AG20443 (cell line): ENCODE results near the gene CEP85L.

Experiments
- DNase-seq: peaks from one replicate; pipeline ENCODE4 v3.0.0; 2012; ENCODE audit warnings: low spot score, mixed read lengths

CEP85L gene

DNA sequence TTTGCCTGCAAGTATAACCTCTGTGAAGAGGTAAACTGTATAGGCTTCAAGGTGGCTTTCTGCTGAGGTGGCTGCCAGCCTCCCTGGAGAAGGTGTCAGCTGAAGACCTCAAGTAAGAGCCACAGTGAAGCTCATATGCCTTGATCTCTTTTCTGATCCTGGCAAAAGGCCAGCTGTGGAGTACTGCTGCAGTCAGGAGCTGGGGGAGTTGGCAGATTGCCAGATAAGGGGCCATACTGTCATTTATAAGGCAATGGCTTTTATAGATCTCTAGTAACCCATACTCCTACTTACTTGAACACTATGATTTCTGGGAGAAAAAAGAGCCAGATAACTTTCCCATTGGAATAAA, 8.8 kb upstream of the CEP85L start:
- DNase-seq = peak; percentile 14

DNA sequence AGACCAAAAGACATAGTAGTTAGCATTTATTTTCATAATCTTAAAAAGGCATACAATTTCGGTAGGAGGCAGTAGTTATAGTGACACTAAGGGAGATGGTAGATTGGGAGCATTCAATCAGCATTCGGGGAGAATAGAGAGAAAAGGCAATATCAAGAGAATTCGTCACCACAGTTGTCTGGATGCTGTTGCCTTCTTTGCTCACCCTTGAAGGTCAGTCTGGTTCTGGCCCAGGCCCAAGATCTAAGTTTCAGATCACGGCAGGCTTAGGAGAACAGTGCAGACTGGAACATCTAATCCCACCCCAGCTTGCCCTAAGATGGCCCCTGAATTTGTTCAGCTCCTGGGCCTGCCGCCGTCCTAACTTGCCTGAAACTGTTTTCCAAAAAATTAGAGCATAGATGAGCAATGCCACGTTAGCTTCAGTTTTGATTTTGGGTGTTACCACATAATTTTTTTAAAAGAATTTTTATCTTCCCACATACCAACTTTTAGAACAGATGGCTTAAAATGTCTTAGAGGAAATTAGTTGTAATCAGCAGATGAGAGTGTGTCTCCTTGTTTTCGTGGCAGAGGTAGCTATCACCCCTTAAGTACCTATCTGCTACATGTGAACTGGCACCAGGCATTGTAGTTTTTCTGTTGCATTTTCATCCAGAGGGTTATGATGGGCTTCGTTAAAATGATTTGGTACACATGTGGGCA, 8.3 kb upstream of the CEP85L start:
- DNase-seq = peak; percentile 28

DNA sequence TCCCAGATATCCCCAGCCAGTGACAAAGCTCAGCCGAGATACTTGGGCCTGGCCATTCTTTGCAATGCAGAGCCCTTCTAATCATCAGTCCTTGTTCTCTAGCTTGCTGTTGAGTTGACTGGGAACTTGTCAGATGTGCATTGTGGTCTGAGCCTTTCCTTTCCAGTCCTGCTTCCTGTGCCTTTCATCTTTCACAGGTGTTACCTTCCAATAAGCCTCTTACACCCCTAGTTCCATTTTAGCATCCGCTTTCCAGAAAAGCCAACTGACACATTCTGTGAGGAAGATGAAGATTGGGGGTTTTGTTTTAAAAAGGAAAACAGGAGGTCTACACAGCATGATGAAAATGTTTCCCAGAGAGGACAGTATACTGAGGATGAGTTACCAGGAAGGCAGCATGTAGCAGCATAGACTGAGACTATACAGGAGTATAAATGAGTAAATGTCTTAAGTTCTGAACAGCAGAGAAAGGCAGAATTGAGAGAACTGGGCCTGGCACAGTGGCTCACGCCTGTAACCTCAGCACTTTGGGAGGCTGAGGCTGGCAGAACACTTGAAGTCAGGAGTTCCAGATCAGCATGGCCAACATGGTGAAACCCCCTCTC, 5.6 kb upstream of the CEP85L start:
- DNase-seq = no peak

- DNase-seq = no peak
These were observed 742 bp upstream of the CEP85L start for GRCh38 chr6:118652051-118652615.

DNA sequence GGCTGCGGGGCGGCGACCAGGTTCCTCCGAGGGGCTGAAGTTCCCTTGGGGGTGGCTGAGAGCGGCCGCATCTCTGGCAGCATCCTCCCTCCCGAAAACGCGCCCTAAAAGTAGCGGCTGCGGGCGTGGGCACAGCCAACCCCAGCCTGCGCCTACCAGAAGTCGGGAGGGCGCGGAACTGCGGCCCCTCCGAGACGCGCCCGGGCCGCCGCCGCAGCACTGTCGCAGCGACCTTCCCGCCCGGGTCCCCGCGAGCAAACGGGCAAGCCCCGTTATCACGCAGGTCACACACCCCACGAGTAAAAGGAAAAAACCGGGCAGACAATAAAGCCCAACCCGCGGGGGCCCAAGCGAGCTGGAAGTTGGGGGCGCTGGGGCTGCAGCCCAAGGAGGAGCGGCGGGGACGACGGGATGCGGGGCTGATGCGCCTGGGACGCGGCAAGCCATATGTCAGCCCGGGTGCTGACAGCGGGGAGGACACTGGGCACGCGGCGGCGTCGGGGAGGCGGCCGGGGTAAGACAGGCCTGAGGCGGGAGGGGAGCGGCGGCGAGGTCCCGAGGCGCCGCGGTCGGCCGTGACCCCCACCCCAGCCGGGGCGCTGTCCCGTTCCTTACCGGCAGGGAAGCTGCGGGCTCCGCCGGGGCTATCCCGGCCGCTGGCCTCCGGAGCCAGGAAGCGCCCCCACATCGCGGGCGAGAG, 659 bp downstream of the CEP85L start:
- peak; percentile 71 for DNase-seq

- peak; percentile 66 for DNase-seq
These were observed 1.3 kb downstream of the CEP85L start for GRCh38 chr6:118649918-118650581.

- DNase-seq = no peak
These were observed 2.4 kb downstream of the CEP85L start for GRCh38 chr6:118648866-118649554.

DNA sequence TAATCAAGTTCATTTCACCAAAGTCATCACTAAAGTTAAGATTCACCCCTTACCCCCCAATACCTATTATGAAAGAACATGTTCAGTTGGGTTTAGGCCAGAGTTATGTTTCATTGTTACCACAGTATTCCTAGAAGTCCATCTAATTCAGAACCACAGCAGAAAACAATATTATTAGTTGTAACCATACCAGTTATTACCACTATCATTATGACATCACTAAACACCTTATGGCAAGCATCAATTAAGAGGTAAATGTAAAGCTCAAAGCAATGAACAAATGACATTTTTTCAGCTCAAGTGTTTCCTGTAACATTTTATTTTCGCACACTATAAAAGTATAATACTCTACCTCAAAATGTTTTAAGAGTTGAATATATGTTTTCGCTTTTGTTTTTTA, 4.4 kb downstream of the CEP85L start:
- DNase-seq = no peak

DNA sequence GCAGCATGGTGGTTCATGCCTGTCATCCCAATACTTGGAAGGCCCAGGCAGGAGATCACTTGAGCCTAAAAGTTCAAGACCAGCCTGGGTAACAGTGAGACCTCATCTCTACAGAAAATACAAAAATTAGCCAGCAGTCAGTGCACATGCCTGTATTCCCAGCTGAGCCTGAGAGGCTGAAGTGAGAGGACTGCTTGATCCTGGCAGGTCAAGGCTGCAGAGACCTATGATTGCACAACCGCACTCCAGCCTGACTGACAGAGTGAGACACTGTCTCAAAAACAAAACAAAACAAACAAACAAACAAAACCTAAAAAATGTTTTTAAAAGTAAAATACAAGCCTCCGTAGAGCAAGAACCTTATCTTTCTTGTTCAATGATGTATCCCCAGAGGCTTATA, 6.0 kb downstream of the CEP85L start:
- DNase-seq = no peak

GRCh38 chr6:118644007-118644406, 7.4 kb downstream of the CEP85L start:
- peak; percentile 21 for DNase-seq

GRCh38 chr6:118641042-118641441, 10.3 kb downstream of the CEP85L start:
- DNase-seq = no peak

GRCh38 chr6:118639054-118639964, 12.1 kb downstream of the CEP85L start:
- DNase-seq = no peak

- no peak for DNase-seq
These were observed 13.1 kb downstream of the CEP85L start for GRCh38 chr6:118638288-118638687.

DNA sequence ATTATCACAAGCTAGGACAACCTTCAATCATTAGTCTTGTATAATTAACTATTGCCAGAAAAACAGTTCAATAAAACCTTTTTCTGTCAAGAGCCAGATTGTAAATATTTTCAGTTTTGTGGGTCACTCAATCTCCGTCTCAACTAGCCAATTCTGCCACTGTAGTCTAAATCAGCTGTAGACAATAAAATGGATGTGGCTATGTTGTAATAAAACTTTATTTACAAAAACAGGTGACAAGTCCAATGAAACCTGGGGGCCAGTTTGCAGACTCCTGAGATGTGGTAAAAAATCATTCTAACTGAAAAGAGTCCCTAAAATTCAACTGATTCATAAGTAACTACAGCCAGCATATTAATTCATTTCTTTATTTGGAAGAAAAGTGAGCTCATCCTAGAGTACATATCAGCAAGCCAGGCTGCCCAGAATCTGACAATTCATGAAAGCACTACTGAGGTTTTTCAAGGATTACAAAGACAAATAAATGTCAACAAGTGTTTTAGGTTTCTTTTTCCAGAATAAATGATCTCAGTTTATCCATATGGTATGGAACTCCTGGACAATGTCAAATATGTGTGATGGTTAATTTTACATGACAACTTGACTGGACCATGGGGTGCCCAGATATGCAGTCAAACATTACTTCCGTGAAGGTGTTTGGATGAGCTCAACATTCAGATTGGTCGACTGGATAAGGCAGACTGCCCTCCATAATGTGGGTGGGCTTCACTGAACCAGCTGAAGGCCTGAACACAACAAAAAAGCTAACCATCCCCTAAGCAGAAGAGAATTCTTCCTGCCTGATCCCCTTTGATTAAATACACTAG, 15.3 kb downstream of the CEP85L start:
- no peak for DNase-seq

DNA sequence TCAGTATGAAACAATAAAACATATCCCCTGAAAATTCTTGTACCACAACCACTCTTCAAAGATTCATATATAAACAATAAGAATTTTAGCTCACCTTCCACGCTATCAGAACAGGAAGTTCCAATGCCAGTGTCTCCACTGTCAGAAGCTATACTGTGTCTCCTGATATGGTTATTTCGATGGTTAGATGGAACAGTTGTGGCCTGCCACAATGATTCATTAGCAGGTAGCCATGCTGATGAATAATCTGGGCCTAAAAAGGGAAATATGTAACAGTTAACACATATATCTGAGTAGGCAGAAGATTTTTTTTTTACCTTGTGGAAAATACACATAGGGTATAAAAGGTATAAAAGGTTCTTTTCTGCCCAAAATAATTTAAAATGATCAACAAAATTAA, 19.0 kb downstream of the CEP85L start:
- no peak for DNase-seq

GRCh38 chr6:118630923-118631322, 20.5 kb downstream of the CEP85L start:
- no peak for DNase-seq

DNA sequence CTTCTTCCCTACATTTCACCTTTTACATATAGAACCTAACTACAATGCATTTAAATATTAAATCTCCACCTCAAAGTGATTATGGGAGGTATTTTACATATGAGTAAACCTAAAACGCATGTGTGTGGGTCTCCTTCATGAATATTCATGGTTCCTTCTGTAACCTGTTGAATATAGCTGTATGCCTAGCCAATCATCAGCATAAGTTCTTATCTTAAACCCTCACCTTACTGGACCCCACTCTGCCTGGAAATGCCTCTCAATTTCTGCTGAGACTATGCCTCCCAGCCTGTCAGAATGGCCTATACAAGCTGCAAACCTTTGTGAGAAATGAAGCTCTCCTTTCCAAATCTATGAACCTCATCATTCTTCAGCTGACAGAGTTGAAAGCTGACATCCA, 21.3 kb downstream of the CEP85L start:
- no peak for DNase-seq

DNA sequence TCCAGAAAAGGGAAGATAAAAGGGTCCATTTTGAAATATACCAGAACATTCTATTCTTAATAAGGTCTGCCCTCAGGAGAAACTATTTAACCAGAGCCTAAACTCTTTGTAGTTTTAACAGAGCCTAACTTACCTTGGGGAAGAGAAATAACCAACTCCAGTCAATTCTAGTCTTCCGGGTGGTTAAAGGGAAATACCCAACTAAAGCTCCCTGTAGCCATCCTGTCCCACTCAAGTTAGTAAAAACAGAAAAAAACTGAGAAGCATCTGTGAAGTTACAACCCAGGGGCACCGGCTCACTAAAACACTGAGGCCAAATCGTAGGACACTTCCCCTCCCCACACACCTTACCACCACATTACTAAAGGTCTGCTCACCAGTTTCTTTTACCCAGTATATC, 23.7 kb downstream of the CEP85L start:
- DNase-seq = no peak

DNA sequence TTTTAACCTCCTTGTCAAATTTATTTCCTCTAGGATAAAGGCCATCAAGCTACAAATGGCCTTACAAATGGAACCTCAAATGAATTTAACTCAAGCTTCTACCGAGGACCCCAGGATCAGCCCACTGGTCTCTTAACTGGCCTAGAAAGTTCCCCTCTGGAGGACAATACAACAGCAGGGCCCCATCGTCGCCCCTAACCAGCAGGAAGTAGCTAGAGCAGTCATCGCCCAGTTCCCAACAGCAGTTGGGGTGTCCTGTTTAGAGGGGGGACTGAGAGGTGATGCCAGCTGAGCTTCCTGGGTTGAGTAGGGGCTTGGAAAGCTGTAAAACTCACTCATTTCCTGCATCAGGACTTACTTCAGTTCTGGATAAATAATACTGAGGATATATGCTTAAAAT, 25.6 kb downstream of the CEP85L start:
- DNase-seq = no peak
